Uterus (tissue), 2 donors: ENCODE measurements around the gene ADD3.

Experiments
- CTCF ChIP-seq, 4 experiments: fragments of 200-600 bp in 2 of 4; fragments of 450-650 bp in 2 of 4; sonication (generic) in 2 of 4; IDR thresholded peaks; one replicate each; pipeline ENCODE4 v1.5.1; 2016 to 2019; ENCODE audit warnings: antibody characterized with exemption in 4 of 4, mild to moderate bottlenecking in 2 of 4, moderate library complexity in 1 of 4
- POLR2A ChIP-seq, 2 donors: fragments of 450-650 bp; IDR thresholded peaks; one replicate each; pipeline ENCODE4 v1.6.1; 2016; ENCODE audit warnings: antibody characterized with exemption in 2 of 2, mild to moderate bottlenecking in 1 of 2, moderate library complexity in 1 of 2

DNA sequence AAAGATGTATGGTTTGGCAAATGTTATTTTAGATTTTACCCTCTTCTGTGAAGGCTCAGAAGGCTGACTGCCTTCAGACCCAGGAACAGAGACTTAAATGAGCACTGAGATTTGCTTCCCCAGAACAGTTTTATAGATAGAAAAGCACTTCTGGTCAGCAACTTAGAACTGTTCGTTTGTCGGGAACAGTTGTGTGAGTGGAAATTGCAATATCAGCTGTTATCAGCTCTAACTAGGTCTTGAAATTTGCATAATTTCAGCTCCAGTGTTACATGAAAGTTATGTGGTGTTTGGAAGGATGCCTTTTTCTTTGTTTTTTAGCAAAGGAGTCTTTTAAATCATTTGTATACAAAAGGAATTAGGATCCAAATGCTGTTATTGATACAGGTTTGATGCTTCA, 115.8 kb downstream of the ADD3 start:
- TF ChIP-seq CTCF (IDR thresholded peaks at IDR 0.05): no peak
- TF ChIP-seq POLR2A (IDR thresholded peaks at IDR 0.05): no peak
